NCI-H2029 (cell line): ENCODE measurements around the gene CTSH.

Experiments
- DNase-seq: peaks from one replicate; lab custom pipeline; 2025; lab: John Stamatoyannopoulos, UW

The CTSH gene

GRCh38 chr15:78977591-78978347 lies 32.9 kb upstream of the CTSH start:
- no peak for DNase-seq

- no peak for DNase-seq
These were observed 32.3 kb upstream of the CTSH start for GRCh38 chr15:78977091-78977571.

DNA sequence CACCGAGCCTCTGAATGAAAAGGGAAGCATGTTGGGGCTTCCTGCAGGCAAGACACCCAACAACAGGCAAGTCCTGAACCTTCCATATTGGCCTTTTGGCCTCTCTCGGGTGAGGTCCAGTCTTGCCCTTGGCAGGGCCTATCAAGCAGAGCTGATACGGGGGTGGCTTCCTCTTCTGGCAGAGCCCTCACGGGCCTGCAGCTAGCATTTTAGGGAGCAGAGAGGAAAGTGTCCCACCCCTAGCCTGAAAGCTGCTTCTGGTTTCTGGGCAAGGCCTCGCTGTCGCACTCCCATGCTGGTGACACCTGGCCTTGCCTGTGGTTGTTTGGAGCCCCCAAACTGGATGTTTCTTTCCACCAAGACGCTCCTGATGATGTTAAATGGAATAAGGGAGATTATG lies 31.8 kb upstream of the CTSH start:
- DNase-seq, result no peak

DNA sequence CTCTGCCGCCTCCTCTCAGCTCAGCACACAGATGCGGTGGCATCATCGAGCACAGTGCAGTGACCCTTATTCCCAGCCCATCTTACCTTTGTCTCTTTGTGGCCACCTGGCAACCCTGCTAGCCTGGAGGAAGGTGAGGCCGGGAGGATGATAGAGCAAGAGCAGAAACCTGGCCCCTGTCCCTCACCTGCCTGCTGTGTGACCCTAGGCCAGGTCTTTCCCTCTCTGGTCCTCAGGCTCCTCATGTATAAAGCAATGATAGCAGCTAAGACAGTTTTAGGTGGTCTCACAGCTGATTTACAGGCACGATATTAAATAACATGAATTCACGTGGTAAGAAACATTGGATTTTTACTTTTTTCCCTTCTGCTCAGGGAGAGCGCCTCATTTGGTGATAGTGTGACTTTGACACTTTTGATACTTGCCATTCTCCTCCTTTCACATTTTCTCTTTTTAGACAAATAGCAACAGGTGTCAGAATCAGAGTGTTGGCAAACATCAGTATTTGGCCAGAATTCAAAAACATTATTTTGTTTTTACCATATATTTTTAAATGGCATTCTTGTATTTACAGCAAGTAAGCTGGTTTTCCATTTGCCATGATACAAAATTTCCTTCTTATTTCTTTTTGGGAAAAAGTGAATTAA lies 29.5 kb upstream of the CTSH start:
- no peak for DNase-seq

DNA sequence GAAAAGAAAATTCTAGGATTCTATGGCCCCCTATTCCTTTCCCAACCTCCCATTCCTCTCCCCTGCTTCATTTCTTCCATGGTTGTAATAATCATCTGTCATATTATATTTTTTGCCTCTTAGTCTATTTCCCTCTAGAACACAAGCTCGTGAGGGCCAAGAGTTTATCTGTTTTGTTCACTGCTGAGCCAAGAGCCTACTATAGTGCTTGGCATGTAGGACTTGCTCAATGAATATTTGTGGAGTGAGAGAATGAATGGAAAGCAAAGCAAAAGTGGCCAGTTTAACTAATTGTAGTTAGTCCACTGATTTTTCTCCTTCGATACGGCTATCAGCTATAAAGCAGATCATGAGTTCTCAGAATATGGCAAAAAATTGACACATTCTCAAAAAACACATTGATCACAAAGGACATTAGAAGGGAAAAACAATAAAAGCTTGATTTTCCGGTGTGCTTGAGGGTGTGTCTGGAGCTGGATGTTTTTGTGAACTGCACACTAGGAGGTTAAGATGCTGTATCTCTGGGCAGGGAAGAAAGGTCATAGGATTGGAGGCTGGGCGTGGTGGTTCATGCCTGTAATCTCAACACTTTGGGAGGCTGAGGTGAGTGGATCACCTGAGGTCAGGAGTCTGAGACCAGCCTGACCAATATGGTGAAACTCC lies 25.0 kb upstream of the CTSH start:
- DNase-seq, result no peak

GRCh38 chr15:78968539-78969271 lies 23.9 kb upstream of the CTSH start:
- no peak for DNase-seq

DNA sequence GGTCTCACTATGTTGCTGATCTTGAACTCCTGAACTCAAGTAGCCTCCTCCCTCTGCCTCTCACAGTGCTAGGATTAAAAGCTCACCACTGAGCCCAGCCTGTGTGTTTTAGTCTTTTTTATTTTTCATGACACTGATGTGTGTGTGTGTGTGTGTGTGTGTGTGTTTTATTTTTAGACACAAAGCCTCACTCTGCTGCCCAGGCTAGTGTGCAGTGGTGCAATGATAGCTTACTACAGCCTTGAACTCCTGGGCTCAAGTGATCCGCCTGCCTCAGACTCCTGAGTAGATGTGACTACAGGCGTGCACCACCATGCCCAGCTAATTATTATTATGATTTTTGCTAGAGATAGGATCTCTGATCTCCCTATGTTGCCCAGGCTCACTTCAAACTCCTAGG lies 23.3 kb upstream of the CTSH start:
- DNase-seq, result no peak

GRCh38 chr15:78960308-78960707 lies 15.5 kb upstream of the CTSH start:
- DNase-seq, result no peak

- DNase-seq, result no peak
These were observed 14.5 kb upstream of the CTSH start for GRCh38 chr15:78959360-78959759.

DNA sequence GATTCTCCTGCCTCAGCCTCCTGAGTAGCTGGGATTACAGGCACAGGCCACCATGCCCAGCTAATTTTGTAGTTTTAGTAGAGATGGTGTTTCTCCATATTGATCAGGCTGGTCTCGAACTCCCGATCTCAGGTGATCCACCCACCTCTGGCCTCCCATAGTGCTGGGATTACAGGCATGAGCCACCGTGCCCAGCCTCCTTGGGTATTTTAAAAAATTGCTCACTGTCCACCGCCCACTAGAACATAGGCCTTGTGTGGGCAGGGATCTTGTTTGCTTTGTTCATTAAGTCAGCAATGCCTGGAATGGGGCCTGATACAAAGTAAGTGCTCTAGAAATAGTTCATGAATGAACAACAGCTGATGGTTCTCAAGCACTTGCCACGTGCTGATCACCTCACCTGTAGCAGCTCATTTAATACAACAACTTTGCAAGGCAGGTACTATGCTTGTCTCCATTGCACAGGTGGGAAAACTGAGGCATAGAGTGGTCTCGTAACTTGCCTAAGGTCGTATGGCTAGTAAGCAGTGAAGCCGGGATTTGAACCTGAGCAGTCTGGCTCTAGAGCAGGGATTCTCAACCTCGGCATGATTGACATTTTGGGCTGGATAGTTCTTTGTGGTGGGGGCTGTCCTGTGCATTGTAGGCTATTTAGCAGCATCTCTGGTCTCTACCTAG lies 12.7 kb upstream of the CTSH start:
- DNase-seq, result no peak

- no peak for DNase-seq
These were observed 12.1 kb upstream of the CTSH start for GRCh38 chr15:78956937-78957336.

- no peak for DNase-seq
These were observed 10.5 kb upstream of the CTSH start for GRCh38 chr15:78955355-78955754.

- DNase-seq, result peak; percentile 60
These were observed 7.0 kb upstream of the CTSH start for GRCh38 chr15:78951841-78952238.

DNA sequence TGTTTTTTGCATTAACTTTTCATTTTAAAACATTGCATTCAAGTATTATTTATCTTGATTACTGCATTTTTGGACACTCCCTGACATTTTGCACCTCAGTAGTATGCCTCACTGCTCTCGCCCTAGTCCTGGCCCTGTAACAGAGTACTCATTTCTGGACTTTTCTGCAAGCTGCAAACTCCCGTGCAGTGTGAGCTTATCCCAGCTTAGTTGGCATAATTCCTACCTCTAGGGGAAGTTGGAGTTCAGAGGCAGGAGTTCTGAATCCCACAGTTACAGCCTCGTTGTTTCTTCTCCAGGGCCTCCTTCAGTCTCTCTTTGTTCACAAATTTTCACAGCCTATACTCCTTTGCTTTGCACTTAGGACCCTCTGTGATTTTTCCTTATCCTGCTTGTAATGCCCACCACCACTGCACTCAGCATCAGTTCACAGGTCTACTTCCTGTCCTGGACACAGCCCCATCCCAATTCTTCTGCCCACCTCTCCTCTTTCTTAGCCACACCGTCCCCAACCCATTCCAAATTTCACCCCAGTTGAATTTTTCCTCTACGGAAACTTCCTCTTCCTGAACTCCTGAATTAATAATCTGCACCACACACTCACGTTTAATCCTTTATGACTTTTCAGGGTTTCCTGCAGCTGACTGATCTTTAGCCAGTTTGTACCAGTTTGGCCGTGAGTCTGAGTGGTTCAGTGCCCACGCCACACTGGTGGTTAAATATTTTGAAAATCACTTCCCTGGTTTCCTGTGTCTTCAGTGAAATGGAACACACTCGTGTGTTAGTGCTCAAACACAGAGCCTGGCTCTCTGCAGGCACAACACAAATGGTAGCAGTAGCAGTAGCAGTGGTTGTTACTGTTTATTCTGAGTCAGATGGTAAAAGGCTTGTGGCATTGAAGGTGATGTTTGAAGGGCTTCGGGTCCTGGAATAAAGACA lies 6.3 kb upstream of the CTSH start:
- no peak for DNase-seq

GRCh38 chr15:78950343-78950742 lies 5.5 kb upstream of the CTSH start:
- DNase-seq, result no peak

DNA sequence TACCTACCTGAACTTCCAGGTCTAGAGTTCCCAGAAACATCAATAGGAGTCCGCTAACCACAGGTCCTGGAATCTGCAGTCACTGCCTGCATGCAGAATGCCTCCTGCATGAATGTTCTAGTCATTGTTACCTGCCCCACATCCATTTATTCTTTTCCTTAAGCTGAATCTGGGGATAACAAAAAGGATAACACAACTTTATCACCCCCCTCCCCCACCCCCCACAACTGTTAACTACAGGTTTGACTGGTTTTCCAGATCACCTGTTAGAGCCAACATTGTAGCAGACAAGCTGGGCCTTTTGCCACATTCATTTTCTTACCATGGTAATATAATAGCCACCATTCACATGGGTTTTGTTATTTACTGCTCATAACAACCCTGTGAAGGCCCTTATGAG lies 4.6 kb upstream of the CTSH start:
- DNase-seq, result peak; percentile 26

DNA sequence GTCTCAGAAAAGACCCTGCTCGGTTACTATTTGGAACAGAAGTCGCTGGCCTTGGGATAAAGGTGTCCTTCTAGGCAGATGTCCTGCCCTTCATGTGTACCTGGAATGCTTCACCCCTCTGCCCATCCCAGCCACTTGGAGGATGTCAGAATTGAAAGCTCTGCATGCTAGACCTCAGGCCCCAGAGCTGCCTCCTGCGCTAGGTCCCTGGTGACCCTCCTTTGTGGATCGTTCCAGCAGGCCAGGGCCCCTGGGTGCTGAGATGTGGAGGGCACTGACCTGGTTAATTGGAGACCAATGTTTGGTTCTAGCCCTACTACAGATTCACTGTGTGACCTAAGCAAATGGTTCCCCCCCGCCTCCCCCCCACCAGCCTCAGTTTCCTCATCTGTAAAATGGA lies 2.7 kb upstream of the CTSH start:
- DNase-seq, result no peak

- DNase-seq, result no peak
These were observed 1.6 kb upstream of the CTSH start for GRCh38 chr15:78946493-78946892.

DNA sequence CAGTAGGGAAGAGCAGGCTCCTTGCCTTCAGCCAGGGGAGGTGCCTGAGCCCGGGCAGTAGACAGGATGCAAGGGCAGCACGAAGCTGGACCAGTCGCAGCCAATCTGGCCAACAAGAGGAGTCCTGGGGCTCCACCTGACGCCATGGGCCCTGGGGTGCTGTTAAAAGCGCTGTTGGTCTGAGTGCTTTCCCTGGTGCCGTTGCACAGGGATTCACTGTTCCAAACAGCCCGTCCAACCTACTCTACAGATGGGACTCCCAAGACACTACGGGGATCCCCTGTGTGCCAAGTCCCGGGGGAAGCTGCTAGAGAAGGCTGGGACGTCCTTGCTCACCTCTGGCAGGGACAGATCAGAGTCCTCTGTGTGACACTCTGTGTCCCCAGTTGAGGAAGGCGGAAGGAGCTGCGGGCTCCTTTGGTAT lies 632 bp downstream of the CTSH start:
- no peak for DNase-seq

GRCh38 chr15:78943692-78944091 lies 1.2 kb downstream of the CTSH start:
- no peak for DNase-seq

DNA sequence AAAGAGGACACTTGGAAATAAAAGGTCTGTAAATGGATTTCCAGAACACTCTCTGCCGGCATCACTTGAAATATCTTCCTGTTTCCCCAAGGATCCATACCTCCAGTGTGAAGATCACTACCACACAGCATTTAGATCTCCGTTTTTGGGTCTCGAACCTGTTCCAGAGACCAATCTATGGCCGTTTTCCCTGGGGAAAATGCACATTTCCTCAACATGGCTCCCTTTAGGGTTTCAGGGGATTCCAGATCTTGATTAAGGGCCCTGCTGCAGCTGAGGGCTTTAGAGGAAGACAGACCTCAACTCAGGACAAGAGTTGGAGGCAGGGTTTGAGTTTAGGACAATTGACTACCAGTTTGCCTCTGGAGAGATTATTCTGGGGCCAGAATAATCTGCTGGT lies 2.1 kb downstream of the CTSH start:
- no peak for DNase-seq
